Aorta (tissue), 5 donors: ENCODE measurements around the gene ZER1. TPM values are rescaled to one million over a fixed set of nuclear protein-coding genes. Genes with fewer than 3 reads are reported as not detected.

Experiments
- ATAC-seq: fragments of 200-7000 bp; cut with Tn5 transposase; one replicate; pipeline ENCODE4 v1.9.1; 2022; ENCODE audit warnings: moderate library complexity; ENCODE audit not compliant: low FRiP score
- DNase-seq, 2 donors: peaks; one replicate each; pipeline ENCODE4 v3.0.0-alpha.2; 2020
- H3K27ac ChIP-seq, 2 donors: one replicate each; pipeline ENCODE4 v1.5.1; 2013; ENCODE audit warnings: low read length in 2 of 2, mild to moderate bottlenecking in 2 of 2, moderate library complexity in 2 of 2, control low read depth in 1 of 2, inconsistent platforms in 1 of 2, low read depth in 1 of 2
- H3K27me3 ChIP-seq, 2 donors: one replicate each; pipeline ENCODE4 v1.6.1; 2013; ENCODE audit warnings: control low read depth in 1 of 2, low read length in 1 of 2, mild to moderate bottlenecking in 1 of 2, moderate library complexity in 1 of 2; ENCODE audit not compliant: insufficient read depth in 2 of 2, control insufficient read depth in 1 of 2
- H3K36me3 ChIP-seq, 2 donors: one replicate each; pipeline ENCODE4 v1.6.1; 2013; ENCODE audit warnings: control low read depth in 1 of 2, low read length in 1 of 2, mild to moderate bottlenecking in 1 of 2; ENCODE audit not compliant: insufficient read depth in 2 of 2, control insufficient read depth in 1 of 2
- H3K4me1 ChIP-seq, 2 donors: one replicate each; pipeline ENCODE4 v1.6.1; 2013; ENCODE audit warnings: low read length in 2 of 2, control low read depth in 1 of 2, mild to moderate bottlenecking in 1 of 2, moderate library complexity in 1 of 2; ENCODE audit not compliant: insufficient read depth in 2 of 2, control insufficient read depth in 1 of 2
- H3K4me3 ChIP-seq, 2 donors: one replicate each; pipeline ENCODE4 v1.5.1; 2013; ENCODE audit warnings: low read length in 2 of 2, control low read depth in 1 of 2, mild to moderate bottlenecking in 1 of 2
- H3K9me3 ChIP-seq: one replicate; pipeline ENCODE4 v1.6.1; 2013; ENCODE audit warnings: mild to moderate bottlenecking, low read length; ENCODE audit not compliant: control insufficient read depth
- WGBS, 2 donors: extraction: QIAGEN DNeasy Blood & Tissue Kit; methylation state at CpG; one replicate each; pipeline ENCODE4 v1.1.7; 2013; 5-methylcytosine and 5-hydroxymethylcytosine counted together
- intact Hi-C, 2 donors: fragments of 100-400 bp; cut with DNase I; formaldehyde crosslinking; loops; one replicate each; pipeline versions ENCODE4 v1.14.2 to v1.15.0; 2022
- polyA plus RNA-seq, 2 donors: library from polyadenylated mRNA; stranded (reverse); fragments of 200-250 nt; gene quantifications; one replicate each; pipeline ENCODE4 v1.2.3, GENCODE V29; 2013
- total RNA-seq, 2 donors: library from RNA; stranded (reverse); fragmentation: NEBNext Ultra II Directional; extraction: Animal tissue kit (Norgen Biotek cat#: 25700); gene quantifications; one replicate each; pipeline ENCODE4 v1.2.1, GENCODE V29; 2021
- donor health status: healthy with polysubstance abuse.
- donor health status: Bipolar disorder and iron deficiency.
- donor health status: DM: no; HTN: no; CAD: no.
- donor health status: DM: no; HTN: no; CAD: no.
- donor health status: DM: yes; HTN: yes; CAD: no.

Gene ZER1
- total and polyA plus RNA-seq, 4 donors, result 14.5 to 42.9 (median 34.6) TPM

GRCh38 chr9:128687453-128687852 lies 84.3 kb downstream of the ZER1 start:
- WGBS, 2 donors, result 96 to 97% methylated on average over 4 of the region's 4 CpGs
- Histone ChIP-seq H3K27me3 (no peaks in the 10 kb centered on the region), H3K36me3 (no peaks in the 10 kb centered on the region), H3K4me1 (no peaks in the 10 kb centered on the region), H3K4me3 (no peak overlapping the region), H3K9me3 (no peaks in the 10 kb centered on the region), H3K27ac (no peak overlapping the region)
- no peak for ATAC-seq
- intact Hi-C loops, result loop anchor here (5.0 kb wide), 1 partner anchor 50 kb away; no protein-coding TSS in a partner anchor
- DNase-seq, result no peak

GRCh38 chr9:128685636-128686489 lies 85.9 kb downstream of the ZER1 start:
- intact Hi-C loops, result loop anchor here (5.0 kb wide), 1 partner anchor 49 kb away; no protein-coding TSS in a partner anchor
- peak in 1 of 2 donors; percentile 55 for DNase-seq

GRCh38 chr9:128684325-128685199 lies 87.2 kb downstream of the ZER1 start:
- Histone ChIP-seq H3K27ac (no peak overlapping the region), H3K36me3 (no peaks in the 10 kb centered on the region), H3K4me3 (peak overlapping the region in 1 of 2 donors; percentile 40), H3K9me3 (no peaks in the 10 kb centered on the region), H3K27me3 (no peaks in the 10 kb centered on the region), H3K4me1 (no peaks in the 10 kb centered on the region)
- peak; percentile 86 to 88 for DNase-seq
- peak; percentile 64 for ATAC-seq
- intact Hi-C loops, result loop anchor here (5.0 kb wide), 1 partner anchor 47 kb away; no protein-coding TSS in a partner anchor
- WGBS, 2 donors, result 11 to 12% methylated on average over 15 of the region's 15 CpGs

More at GRCh38 chr9:128685636-128686489, 85.9 kb downstream of the ZER1 start:
- ATAC-seq, result no peak
- H3K9me3 ChIP-seq, result no peaks in the 10 kb centered on the region
- WGBS, 2 donors, result 85 to 87% methylated on average over 17 of the region's 17 CpGs
- H3K36me3 ChIP-seq, result no peaks in the 10 kb centered on the region
- H3K4me1 ChIP-seq, result no peaks in the 10 kb centered on the region
- H3K27ac ChIP-seq, result no peak overlapping the region
- H3K4me3 ChIP-seq, result no peak overlapping the region
- H3K27me3 ChIP-seq, result no peaks in the 10 kb centered on the region

GRCh38 chr9:128684065-128684324 lies 87.7 kb downstream of the ZER1 start:
- no peak for DNase-seq
- no peaks in the 10 kb centered on the region for H3K27me3 ChIP-seq
- intact Hi-C loops, result no loop called here
- 0 to 1% methylated on average over 3 of the region's 3 CpGs for WGBS, 2 donors
- peak overlapping the region; percentile 1 to 40 for H3K4me3 ChIP-seq
- no peaks in the 10 kb centered on the region for H3K4me1 ChIP-seq
- H3K27ac ChIP-seq, result no peak overlapping the region
- no peaks in the 10 kb centered on the region for H3K36me3 ChIP-seq
- H3K9me3 ChIP-seq, result no peaks in the 10 kb centered on the region
- ATAC-seq, result no peak

GRCh38 chr9:128683340-128684064 lies 88.2 kb downstream of the ZER1 start:
- no peaks in the 10 kb centered on the region for H3K36me3 ChIP-seq
- H3K4me1 ChIP-seq, result no peaks in the 10 kb centered on the region
- DNase-seq (peak; percentile 76 to 81), ATAC-seq (peak; percentile 50)
- no peaks in the 10 kb centered on the region for H3K9me3 ChIP-seq
- peak overlapping the region; percentile 1 to 40 for H3K4me3 ChIP-seq
- 10 to 12% methylated on average over 21 of the region's 21 CpGs for WGBS, 2 donors
- no peak overlapping the region for H3K27ac ChIP-seq
- no peaks in the 10 kb centered on the region for H3K27me3 ChIP-seq
- intact Hi-C loops, result no loop called here

Other genes with a start within 250 kb of the ZER1 start
- 100 to 1,000 TPM; 384 to 504 TPM for gene SPTAN1, start 219.3 kb downstream of the ZER1 start, total RNA-seq
- gene SPTAN1, start 219.3 kb downstream of the ZER1 start, polyA plus RNA-seq, result 100 to 1,000 TPM in 1 of 2 donors, 10 to 100 TPM in 1; 94.4 to 237 TPM
- 10 to 100 TPM in 1 of 2 donors, 1 to 10 TPM in 1; 9.0 to 15.3 TPM for gene DYNC2I2, start 115.1 kb downstream of the ZER1 start, total RNA-seq
- 10 to 100 TPM; 20.2 to 55.3 TPM for gene DYNC2I2, start 115.1 kb downstream of the ZER1 start, polyA plus RNA-seq
- 100 to 1,000 TPM; 190 to 195 TPM for gene SET, start 82.7 kb downstream of the ZER1 start, total RNA-seq
- 100 to 1,000 TPM in 1 of 2 donors, 10 to 100 TPM in 1; 98.5 to 167 TPM for gene SET, start 82.7 kb downstream of the ZER1 start, polyA plus RNA-seq
- 10 to 100 TPM in 1 of 2 donors, 1 to 10 TPM in 1; 7.1 to 11.1 TPM for gene PKN3, start 69.4 kb downstream of the ZER1 start, total RNA-seq
- 1 to 10 TPM; 1.3 to 2.5 TPM for gene PKN3, start 69.4 kb downstream of the ZER1 start, polyA plus RNA-seq
- gene ZDHHC12, start 47.8 kb downstream of the ZER1 start, total RNA-seq, result 10 to 100 TPM; 11.2 to 13.1 TPM
- gene ZDHHC12, start 47.8 kb downstream of the ZER1 start, polyA plus RNA-seq, result 10 to 100 TPM; 21.3 to 30.9 TPM
- gene TBC1D13, start 15.3 kb upstream of the ZER1 start, total RNA-seq, result 10 to 100 TPM; 23.6 to 27.7 TPM
- gene TBC1D13, start 15.3 kb upstream of the ZER1 start, polyA plus RNA-seq, result 10 to 100 TPM in 1 of 2 donors, 1 to 10 TPM in 1; 9.0 to 21.5 TPM
- gene ENDOG, start 46.6 kb upstream of the ZER1 start, total RNA-seq, result 10 to 100 TPM; 11.0 to 14.1 TPM
- gene ENDOG, start 46.6 kb upstream of the ZER1 start, polyA plus RNA-seq, result 10 to 100 TPM in 1 of 2 donors, 1 to 10 TPM in 1; 9.1 to 15.9 TPM
- 10 to 100 TPM; 28.6 to 32.8 TPM for gene SPOUT1, start 57.9 kb upstream of the ZER1 start, total RNA-seq
- gene SPOUT1, start 57.9 kb upstream of the ZER1 start, polyA plus RNA-seq, result 10 to 100 TPM; 14.3 to 40.9 TPM
- 1 to 10 TPM; 7.5 to 9.5 TPM for gene KYAT1, start 110.0 kb upstream of the ZER1 start, total RNA-seq
- 10 to 100 TPM in 1 of 2 donors, 1 to 10 TPM in 1; 4.5 to 11.4 TPM for gene KYAT1, start 110.0 kb upstream of the ZER1 start, polyA plus RNA-seq
- 100 to 1,000 TPM in 1 of 2 donors, 10 to 100 TPM in 1; 63.8 to 100 TPM for gene LRRC8A, start 110.2 kb upstream of the ZER1 start, total RNA-seq
- 10 to 100 TPM; 14.3 to 41.3 TPM for gene LRRC8A, start 110.2 kb upstream of the ZER1 start, polyA plus RNA-seq
- gene PHYHD1, start 149.1 kb upstream of the ZER1 start, total RNA-seq, result 10 to 100 TPM; 20.5 to 33.0 TPM
- gene PHYHD1, start 149.1 kb upstream of the ZER1 start, polyA plus RNA-seq, result 10 to 100 TPM; 16.7 to 68.9 TPM
- gene DOLK, start 175.7 kb upstream of the ZER1 start, total RNA-seq, result 10 to 100 TPM in 1 of 2 donors, 1 to 10 TPM in 1; 8.4 to 10.5 TPM
- gene DOLK, start 175.7 kb upstream of the ZER1 start, polyA plus RNA-seq, result 10 to 100 TPM in 1 of 2 donors, 1 to 10 TPM in 1; 4.3 to 10.7 TPM
- gene NUP188, start 175.8 kb upstream of the ZER1 start, total RNA-seq, result 10 to 100 TPM; 37.1 to 44.5 TPM
- gene NUP188, start 175.8 kb upstream of the ZER1 start, polyA plus RNA-seq, result 10 to 100 TPM in 1 of 2 donors, 1 to 10 TPM in 1; 4.9 to 14.4 TPM